ENCODE measurements around the gene RETREG3. TPM values are rescaled to one million over a fixed set of nuclear protein-coding genes. Genes with fewer than 3 reads are reported as not detected.
A peak's percentile ranks its signal among the peaks of the same experiment; 100 is the strongest.

RETREG3 gene
- total RNA-seq, 2 experiments from 2014 or later: 33.7 to 35.3 TPM

DNA sequence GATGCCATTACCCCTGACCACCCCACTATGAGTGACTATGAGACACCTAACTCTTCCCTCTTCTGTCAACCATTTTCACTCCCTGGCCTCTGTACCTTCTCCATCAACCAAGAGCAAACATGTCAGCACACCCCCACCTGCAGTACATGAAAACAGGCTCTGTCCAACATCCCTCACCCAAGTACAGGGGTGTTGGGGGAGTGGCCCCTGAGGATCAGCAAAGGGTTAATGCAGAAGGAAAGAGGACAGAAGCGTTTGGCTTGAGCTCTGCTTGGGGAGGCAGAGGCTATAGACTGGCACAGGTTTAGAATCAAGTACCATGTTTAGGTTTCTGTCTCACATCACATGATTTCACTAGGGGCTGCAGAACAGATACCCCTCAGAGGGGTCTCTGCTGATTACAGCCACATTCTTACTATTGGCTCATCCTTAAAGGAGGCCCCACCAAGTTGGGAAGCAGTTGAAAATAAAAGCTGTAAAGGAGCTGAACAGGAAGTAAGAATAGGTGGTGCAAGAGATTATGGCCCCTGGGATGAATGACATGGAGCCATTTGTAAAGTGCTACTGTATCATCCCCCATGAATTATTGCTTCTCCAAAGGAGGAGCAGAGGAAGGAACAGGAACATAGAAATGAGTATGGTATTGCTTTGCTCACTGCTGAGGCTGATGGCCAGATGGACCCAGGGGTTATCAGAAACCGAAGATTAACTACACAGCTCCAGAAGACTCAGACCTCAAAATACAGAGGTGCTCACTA, 29.2 kb downstream of the RETREG3 start:
- ChIA-PET CTCF (interaction anchor here (0.6 to 4.1 kb wide), 5 partner anchors 16 to 183 kb away, joined by 3 to 42 read pairs (median 4); partner anchors contain the start of genes RETREG3 and TUBG1), POLR2A (no interaction called here)
- Mint-ChIP-seq H3K27ac (no peak overlapping the region), H3K4me3 (no peak overlapping the region), H3K9me3 (no peaks in the 10 kb centered on the region), H3K27me3 (no peaks in the 10 kb centered on the region), H3K36me3 (peaks cover 40% of the 10 kb centered on the region), H3K4me1 (ENCODE audit: low read depth) (peaks cover 21% of the 10 kb centered on the region)
- intact Hi-C loops (cut with micrococcal nuclease): loop anchor here (5.0 kb wide), 1 partner anchor 242 kb away; the partner anchor contains the start of gene BECN1
- DNase-seq: no peak

DNA sequence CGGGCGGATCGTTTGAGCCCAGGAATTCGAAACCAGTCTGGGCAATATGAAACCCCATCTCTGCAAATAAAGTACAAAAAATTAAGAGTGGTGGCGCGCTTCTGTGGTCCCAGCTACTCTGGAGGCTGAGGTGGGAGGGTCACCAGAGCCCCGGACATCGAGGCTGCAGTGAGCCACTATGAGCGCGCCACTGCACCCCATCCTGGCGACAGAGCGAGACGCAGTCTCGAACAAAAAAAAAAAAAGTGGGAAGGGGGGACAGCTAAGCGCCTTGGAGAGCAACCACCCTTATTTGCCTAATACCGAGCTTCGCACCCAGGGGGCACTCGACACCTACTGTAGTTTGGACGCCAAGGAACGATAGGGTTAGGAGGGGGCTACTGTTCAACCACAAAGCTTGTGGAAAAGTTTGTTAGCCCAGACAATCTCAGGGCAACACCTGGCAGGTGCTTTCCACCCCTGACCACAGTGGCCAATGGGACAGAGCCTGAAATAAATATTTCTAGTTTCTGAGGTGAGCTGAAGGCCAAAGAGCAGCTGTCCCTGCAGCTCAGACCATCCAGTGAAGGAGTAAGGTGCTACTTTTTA, 30.8 kb downstream of the RETREG3 start:
- CTCF ChIA-PET: interaction anchor here (0.6 to 4.1 kb wide), 61 partner anchors 9 to 586 kb away, joined by 3 to 90 read pairs (median 6); partner anchors contain the start of genes BECN1, CCR10, MLX and NAGLU
- Mint-ChIP-seq H3K9me3 (no peaks in the 10 kb centered on the region), H3K27ac (peak overlapping the region; percentile 97), H3K36me3 (peaks cover 43% of the 10 kb centered on the region), H3K4me1 (ENCODE audit: low read depth) (peaks cover 25% of the 10 kb centered on the region), H3K27me3 (no peaks in the 10 kb centered on the region), H3K4me3 (peak overlapping the region; percentile 91)
- intact Hi-C loops (cut with micrococcal nuclease): loop anchor here (1.0 to 5.0 kb wide), 2 partner anchors 185 to 244 kb away; partner anchors contain the start of gene BECN1
- DNase-seq: peak; percentile 86
- POLR2A ChIA-PET: interaction anchor here (0.5 to 3.3 kb wide), 18 partner anchors 9 to 760 kb away, joined by 3 to 38 read pairs (median 4); partner anchors contain the start of genes MLX, NAGLU, PSME3 and RETREG3

GRCh38 chr17:42577532-42578281, 31.5 kb downstream of the RETREG3 start, which contains the start of gene PSMC3IP:
PSMC3IP (minus strand) TSS chr17:42577729; CDS start chr17:42577686, 43 bp downstream.
- Mint-ChIP-seq H3K27ac (peak within 1 kb of the TSS; percentile 97), H3K36me3 (peaks cover 44% of the 10 kb centered on the region), H3K27me3 (no peaks in the 10 kb centered on the region), H3K9me3 (no peaks in the 10 kb centered on the region), H3K4me1 (ENCODE audit: low read depth) (peaks cover 28% of the 10 kb centered on the region), H3K4me3 (peak within 1 kb of the TSS; percentile 91)
- peak; percentile 98 for DNase-seq
- intact Hi-C loops (cut with micrococcal nuclease): loop anchor here (1.0 to 5.0 kb wide), 5 partner anchors 15 to 245 kb away; partner anchors contain the start of genes BECN1, COASY, RETREG3 and TUBG1
- ChIA-PET CTCF (interaction anchor here (0.6 to 4.1 kb wide), 54 partner anchors 10 to 586 kb away, joined by 3 to 90 read pairs (median 8); partner anchors contain the start of genes BECN1, CCR10, MLX and NAGLU), POLR2A (interaction anchor here (0.5 to 3.3 kb wide), 19 partner anchors 8 to 1876 kb away, joined by 3 to 38 read pairs (median 4); partner anchors contain the start of genes MLX, NAGLU, PSME3 and RETREG3)

DNA sequence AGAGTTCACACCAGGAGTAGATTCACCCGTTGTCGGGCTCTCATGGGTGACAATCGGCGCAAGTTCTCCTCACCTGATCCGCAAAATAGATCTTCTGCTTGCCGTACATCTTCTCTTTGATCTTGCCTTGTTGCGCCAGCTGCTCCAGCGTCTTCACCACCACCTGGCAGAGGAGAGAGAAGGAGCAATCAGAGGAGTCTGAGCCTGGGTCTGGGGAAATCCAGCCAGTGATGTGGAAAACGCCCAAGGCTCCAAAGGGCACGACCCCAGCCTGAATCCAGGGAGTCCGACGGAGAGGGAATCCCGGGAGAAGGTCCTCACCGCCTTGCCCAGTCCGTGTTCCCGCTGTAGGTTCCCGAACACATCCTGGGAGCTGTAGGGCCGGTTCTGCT, 32.0 kb downstream of the RETREG3 start:
- POLR2A ChIA-PET: interaction anchor here (0.6 to 3.3 kb wide), 8 partner anchors 11 to 1876 kb away, joined by 3 to 38 read pairs (median 4); partner anchors contain the start of genes MLX, RETREG3 and TUBG1
- no peak for DNase-seq
- H3K4me3 Mint-ChIP-seq: peak overlapping the region; percentile 91
- peak overlapping the region; percentile 97 for H3K27ac Mint-ChIP-seq
- H3K27me3 Mint-ChIP-seq: no peaks in the 10 kb centered on the region
- peaks cover 45% of the 10 kb centered on the region for H3K36me3 Mint-ChIP-seq
- CTCF ChIA-PET: interaction anchor here (0.8 to 4.1 kb wide), 16 partner anchors 9 to 421 kb away, joined by 3 to 90 read pairs (median 12); partner anchors contain the start of genes BECN1, CCR10, MLX and RAMP2
- H3K9me3 Mint-ChIP-seq: no peaks in the 10 kb centered on the region
- intact Hi-C loops (cut with micrococcal nuclease): loop anchor here (1.0 to 5.0 kb wide), 4 partner anchors 14 to 245 kb away; partner anchors contain the start of genes BECN1, COASY, RETREG3 and TUBG1
- H3K4me1 Mint-ChIP-seq (ENCODE audit: low read depth): peaks cover 28% of the 10 kb centered on the region

- Mint-ChIP-seq H3K27ac (no peak overlapping the region), H3K4me3 (no peak overlapping the region), H3K9me3 (no peaks in the 10 kb centered on the region), H3K4me1 (ENCODE audit: low read depth) (peaks cover 28% of the 10 kb centered on the region), H3K36me3 (peaks cover 51% of the 10 kb centered on the region), H3K27me3 (no peaks in the 10 kb centered on the region)
- DNase-seq: no peak
- POLR2A ChIA-PET: no interaction called here
- intact Hi-C loops (cut with micrococcal nuclease): no loop called here
- CTCF ChIA-PET: no interaction called here
These were observed 34.7 kb downstream of the RETREG3 start for GRCh38 chr17:42574463-42574862.

- Mint-ChIP-seq H3K4me1 (ENCODE audit: low read depth) (peaks cover 34% of the 10 kb centered on the region), H3K27ac (peak overlapping the region; percentile 19), H3K9me3 (no peaks in the 10 kb centered on the region), H3K36me3 (peaks cover 60% of the 10 kb centered on the region), H3K27me3 (no peaks in the 10 kb centered on the region), H3K4me3 (no peak overlapping the region)
- no peak for DNase-seq
- ChIA-PET CTCF (no interaction called here), POLR2A (no interaction called here)
- intact Hi-C loops (cut with micrococcal nuclease): no loop called here
These were observed 36.1 kb downstream of the RETREG3 start for GRCh38 chr17:42573095-42573494.

DNA sequence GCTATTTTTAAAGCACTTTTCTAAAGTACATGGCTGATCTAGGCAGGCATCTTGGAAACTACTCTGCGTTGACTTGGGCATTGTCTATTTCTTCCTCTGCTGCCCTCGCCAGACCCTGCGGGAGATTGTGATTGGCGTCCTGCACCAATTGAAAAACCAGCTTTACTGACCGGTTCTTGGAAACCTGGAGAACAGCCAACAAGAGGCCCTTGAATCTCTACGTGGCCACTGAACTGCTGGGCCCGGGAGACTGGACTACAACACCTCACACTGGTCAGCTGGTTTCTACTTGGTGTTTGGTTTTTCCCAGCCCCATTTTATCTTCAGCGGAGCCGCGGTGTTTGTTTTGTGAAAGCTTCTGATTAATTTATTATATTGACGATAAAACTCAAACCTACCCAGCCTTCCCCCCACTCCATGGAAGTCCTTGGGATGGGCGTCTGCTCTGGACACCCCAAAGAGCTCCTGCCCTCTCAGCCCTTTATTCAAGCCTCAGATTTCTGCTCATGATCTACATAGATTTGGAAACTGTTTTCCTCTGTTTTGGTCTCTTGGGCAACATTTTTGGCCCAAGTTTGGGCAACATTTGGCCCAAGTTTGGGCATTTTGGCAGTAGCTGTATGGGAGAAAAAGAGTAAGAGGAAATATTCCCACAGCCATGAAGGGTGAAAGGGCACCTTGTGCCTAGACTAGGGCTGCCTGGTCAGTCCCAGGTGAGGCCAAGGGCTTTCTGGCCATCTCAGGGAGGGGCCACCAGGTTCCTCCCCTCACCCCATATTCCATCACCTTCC, 37.5 kb downstream of the RETREG3 start:
- Mint-ChIP-seq H3K36me3 (peaks cover 53% of the 10 kb centered on the region), H3K27me3 (no peaks in the 10 kb centered on the region), H3K4me3 (no peak overlapping the region), H3K27ac (peak overlapping the region; percentile 14), H3K4me1 (ENCODE audit: low read depth) (peaks cover 36% of the 10 kb centered on the region), H3K9me3 (no peaks in the 10 kb centered on the region)
- intact Hi-C loops (cut with micrococcal nuclease): no loop called here
- ChIA-PET POLR2A (interaction anchor here (0.6 kb wide), 1 partner anchor 274 kb away, joined by 3 read pairs; no protein-coding TSS in a partner anchor), CTCF (interaction anchor here (1.4 kb wide), 1 partner anchor 17 kb away, joined by 3 read pairs; no protein-coding TSS in a partner anchor)
- no peak for DNase-seq

- no peaks in the 10 kb centered on the region for H3K9me3 Mint-ChIP-seq
- peak overlapping the region; percentile 33 for H3K27ac Mint-ChIP-seq
- H3K4me1 Mint-ChIP-seq (ENCODE audit: low read depth): peaks cover 36% of the 10 kb centered on the region
- DNase-seq: no peak
- H3K4me3 Mint-ChIP-seq: peak overlapping the region; percentile 96
- CTCF ChIA-PET: interaction anchor here (1.0 to 5.4 kb wide), 6 partner anchors 9 to 112 kb away, joined by 3 to 50 read pairs (median 4); partner anchors contain the start of gene PSMC3IP
- POLR2A ChIA-PET: interaction anchor here (0.8 to 3.8 kb wide), 4 partner anchors 9 to 33 kb away, joined by 3 to 38 read pairs (median 4); partner anchors contain the start of genes NAGLU and PSMC3IP
- intact Hi-C loops (cut with micrococcal nuclease): no loop called here
- peaks cover 37% of the 10 kb centered on the region for H3K36me3 Mint-ChIP-seq
- no peaks in the 10 kb centered on the region for H3K27me3 Mint-ChIP-seq
These were observed 40.6 kb downstream of the RETREG3 start for GRCh38 chr17:42568341-42569111.

GRCh38 chr17:42566883-42567573, 42.1 kb downstream of the RETREG3 start, which contains the start of gene MLX:
MLX (plus strand) TSS chr17:42567100; CDS start chr17:42567125, 25 bp downstream.
- peak; percentile 95 for DNase-seq
- CTCF ChIA-PET: interaction anchor here (1.2 to 5.4 kb wide), 6 partner anchors 10 to 112 kb away, joined by 3 to 50 read pairs (median 4); partner anchors contain the start of gene PSMC3IP
- Mint-ChIP-seq H3K36me3 (peaks cover 31% of the 10 kb centered on the region), H3K9me3 (no peaks in the 10 kb centered on the region), H3K27ac (peak within 1 kb of the TSS; percentile 96), H3K4me3 (peak within 1 kb of the TSS; percentile 96), H3K4me1 (ENCODE audit: low read depth) (peaks cover 41% of the 10 kb centered on the region), H3K27me3 (no peaks in the 10 kb centered on the region)
- intact Hi-C loops (cut with micrococcal nuclease): loop anchor here (2.0 kb wide), 1 partner anchor 42 kb away; the partner anchor contains the start of genes RETREG3 and TUBG1
- POLR2A ChIA-PET: interaction anchor here (1.2 to 3.8 kb wide), 2 partner anchors 10 to 13 kb away, joined by 3 to 38 read pairs; partner anchors contain the start of gene PSMC3IP
